GM21786 (cell line): ENCODE results near the gene ZAP70.
"Not testable (repeated sequence)": the region's sequence is repeated elsewhere in the genome, so short reads cannot be mapped to it uniquely, and the experiment has no call there.

ENCODE experiments used
- ATAC-seq: cut with Tn5 transposase; IDR thresholded peaks from one replicate; pipeline ENCODE4 v1.9.1; 2021; ENCODE audit not compliant: unreplicated experiment

Gene ZAP70

GRCh38 chr2:97697252-97698235 lies 15.8 kb upstream of the ZAP70 start:
- ATAC-seq, result peak; percentile 77

DNA sequence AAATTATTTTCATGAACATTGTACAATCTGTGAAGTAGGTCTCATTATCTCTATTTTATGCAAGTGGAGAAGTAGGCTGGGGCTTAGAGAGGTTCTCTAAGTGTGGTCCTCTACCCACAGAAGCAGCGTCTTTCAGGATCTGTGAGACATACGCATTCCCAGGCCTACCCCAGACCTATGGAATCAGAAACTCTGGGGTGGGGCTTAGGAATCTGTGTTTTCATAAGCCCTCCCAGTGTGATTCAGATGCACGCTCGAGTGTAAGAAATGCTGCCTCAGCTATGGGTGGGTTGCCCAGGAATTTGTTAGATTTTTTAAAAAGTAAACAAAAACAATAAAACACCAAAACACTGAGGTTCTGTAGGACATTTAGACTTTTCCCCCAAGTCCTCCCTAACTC lies 14.8 kb upstream of the ZAP70 start:
- ATAC-seq, result no peak

GRCh38 chr2:97699765-97700444 lies 13.5 kb upstream of the ZAP70 start:
- ATAC-seq, result no peak

DNA sequence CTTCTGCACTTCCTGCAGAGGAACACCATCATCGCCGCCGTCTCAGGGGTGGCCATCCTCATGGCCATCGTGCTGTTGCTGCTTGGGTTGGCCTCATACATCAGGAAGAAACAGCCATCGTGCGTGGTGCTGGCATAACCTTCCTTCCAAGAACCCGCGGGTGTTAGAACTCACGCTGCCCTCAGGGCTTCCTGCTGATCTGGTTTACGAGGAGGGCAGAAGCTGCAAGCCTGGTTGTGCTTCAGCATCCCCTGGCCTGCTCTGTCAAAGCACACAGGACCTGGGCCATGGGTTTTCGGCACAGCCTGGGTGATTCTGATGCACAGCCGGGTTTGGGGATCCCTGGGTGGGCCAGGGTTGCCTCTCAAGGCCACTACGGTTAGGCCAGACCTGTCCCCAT lies 12.2 kb upstream of the ZAP70 start:
- no peak for ATAC-seq

DNA sequence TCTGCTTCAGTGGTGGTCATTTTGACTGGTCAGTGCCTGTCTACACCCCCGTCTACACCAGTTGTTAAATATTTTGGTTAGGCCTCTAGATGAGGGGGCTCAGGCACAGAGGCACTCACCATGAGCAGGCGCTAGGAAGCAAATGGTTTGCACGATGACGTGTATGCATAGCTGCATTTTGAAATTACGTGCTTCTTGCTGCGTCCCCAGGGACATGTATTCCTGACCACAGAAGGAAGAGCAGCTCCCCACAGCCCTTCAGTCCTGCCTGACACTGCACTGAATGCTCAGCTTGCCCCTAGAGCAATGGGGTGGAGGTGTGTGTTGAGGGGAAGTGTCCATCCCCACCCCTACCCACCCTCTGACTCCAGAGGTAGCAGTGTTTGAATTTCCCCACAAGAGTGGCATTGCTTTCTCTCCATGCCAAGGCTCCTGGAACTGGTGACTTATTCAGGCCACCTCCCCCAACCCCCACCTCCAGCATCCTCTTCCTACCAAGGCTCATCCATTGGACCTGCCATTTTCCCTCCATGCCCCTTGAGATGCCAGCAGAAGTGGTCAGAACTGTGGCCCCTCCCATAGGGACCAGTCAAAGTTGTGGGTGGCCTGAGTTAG lies 11.4 kb upstream of the ZAP70 start:
- no peak for ATAC-seq

DNA sequence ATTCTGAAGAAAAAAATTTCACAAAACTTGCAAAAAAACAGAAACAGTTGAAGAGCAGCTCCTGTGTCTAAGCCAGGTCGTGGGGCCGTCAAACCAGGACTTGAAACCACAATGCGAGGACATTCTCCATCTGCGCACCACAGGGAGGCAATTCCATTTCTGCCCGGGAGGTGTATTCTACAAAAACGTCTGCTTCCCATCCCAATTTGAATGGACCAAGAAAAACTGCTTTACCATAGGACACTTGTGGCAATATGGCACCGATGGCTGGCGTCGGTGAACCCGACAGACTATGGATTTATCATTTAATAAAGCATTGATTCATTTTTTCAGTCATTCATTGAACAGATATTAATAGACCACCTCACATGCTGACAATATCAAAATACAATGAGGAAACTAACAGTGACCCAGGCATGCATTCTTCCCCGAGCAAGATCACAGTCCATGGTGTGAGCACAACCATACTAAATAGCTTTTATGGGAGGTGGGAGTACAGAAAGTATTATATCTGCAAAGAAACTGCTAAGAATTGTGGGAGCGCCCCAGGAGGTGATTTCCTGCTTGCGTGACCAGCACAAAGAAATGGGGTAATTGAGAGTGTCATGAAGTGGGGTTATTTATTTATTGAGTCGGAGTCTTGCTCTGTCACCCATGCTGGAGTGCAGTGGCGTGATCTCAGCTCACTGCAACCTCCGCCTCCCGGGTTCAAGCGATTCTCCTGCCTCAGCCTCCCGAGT lies 10.5 kb upstream of the ZAP70 start:
- no peak for ATAC-seq

DNA sequence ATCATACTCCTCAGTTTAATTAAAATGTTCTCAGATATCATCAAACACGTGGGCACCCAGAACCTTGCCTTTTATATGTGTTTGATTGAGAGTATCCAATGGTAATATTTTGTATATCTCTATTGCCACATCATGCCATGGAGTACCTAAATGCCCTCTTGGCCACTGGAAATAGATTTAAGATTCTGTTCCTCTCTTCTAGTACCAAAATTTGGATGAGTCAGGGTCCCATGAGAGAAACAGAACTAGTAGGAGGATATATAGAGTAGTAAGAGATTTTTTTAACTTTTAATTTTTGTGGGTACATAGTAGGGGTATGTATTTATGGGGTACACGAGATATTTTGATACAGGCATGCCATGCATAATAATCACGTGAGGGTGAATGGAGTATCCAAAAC lies 9.6 kb upstream of the ZAP70 start:
- ATAC-seq, result no peak

DNA sequence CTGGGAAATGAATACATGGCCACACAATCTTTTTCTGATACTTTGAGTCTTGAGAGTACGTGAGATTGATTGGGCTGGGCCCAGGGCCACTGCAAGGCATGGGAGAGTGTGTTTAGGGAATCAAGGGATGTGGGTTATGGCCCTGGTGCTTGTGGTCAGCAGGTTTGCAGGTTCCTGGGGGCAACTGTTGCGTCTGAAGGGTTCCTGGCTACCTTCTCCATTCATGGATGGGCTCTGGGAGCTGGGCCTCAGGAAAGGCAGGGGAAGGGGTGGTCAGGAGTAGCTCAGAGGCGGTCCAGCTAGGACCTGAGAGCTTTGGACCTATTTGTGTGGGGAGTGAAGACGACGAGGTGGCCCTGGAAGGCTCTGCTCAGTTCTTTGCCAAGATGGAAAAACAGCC lies 8.4 kb upstream of the ZAP70 start:
- ATAC-seq, result no peak

DNA sequence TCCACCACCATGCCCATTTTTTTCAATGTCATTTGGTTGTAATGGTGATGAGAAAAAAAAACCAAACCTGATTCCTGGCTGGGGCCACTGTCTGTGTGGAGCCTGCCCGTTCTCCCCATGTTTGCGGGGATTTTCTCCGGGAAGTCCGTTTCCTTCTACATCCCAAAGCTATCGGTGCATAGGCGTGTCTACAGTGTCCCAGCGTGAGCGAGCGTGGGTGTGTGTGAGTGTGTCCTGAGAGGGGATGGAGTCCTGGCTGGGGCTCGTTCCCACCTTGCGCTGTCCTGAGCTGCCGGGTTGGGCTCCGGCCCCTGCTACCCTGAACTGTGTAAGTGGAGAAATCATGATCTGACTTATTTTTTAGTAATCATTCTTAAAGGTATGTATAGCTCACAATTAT lies 7.3 kb upstream of the ZAP70 start:
- ATAC-seq, result no peak

GRCh38 chr2:97706708-97707345 lies 6.5 kb upstream of the ZAP70 start:
- ATAC-seq, result no peak

GRCh38 chr2:97707362-97708047 lies 5.9 kb upstream of the ZAP70 start:
- no peak for ATAC-seq

DNA sequence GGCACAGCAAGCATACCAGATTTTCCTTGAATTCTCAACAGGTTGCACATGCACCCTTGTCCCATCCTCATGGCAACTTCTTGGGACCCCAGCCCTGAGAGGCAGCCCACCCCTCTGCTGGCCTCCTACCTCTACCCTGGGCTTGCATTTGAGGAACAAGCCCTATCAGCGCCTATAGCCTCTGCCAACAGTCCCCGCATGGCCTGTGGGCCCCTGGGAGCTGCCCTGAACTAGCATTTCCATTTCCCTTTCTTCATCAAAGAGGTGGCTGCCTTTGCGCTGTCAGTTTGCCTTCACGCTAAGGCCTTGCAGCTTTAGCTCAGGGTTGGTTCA lies 5.4 kb upstream of the ZAP70 start:
- ATAC-seq, result no peak

GRCh38 chr2:97708608-97709007 lies 4.8 kb upstream of the ZAP70 start:
- ATAC-seq, result no peak

GRCh38 chr2:97711394-97711711 lies 2.0 kb upstream of the ZAP70 start:
- ATAC-seq, result no peak

GRCh38 chr2:97712175-97712574 lies 1.2 kb upstream of the ZAP70 start:
- ATAC-seq, result not testable (repeated sequence)

- no peak for ATAC-seq
Observed at GRCh38 chr2:97712693-97713295, 582 bp upstream of the ZAP70 start.

- ATAC-seq, result no peak
Observed at GRCh38 chr2:97714084-97714949, 941 bp downstream of the ZAP70 start.

DNA sequence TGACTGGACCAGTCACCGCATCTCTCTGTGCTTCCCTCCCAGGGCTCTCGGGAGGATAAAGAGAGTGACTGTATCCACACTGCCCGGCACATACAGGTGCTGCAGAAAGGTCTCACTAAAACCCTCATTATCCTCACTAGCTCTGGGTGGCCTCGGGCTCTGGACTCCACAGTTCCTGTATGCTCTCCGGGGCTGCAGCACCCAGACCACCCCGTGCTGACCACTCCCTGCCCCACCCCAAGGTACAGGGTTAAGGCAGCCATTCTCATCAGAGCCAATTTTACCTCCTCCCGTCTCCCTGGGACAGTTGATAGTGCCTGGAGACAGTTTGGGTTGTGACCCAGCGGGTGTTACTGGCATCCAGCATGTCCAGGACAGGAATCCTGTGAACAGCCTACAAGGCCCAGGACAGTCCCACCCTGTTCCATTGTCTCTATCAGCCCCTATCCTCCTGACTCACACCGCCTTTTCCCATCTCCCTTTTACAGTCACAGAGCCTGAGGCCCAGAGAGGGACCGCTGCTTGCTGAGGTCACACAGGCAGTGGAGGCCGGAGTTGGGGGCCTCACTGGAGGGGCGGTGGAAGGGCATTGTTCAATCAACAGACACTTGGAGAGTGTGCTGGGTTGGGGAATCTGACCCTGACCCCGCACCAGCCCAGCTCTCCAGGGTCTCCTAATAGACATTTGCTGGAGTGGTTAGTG lies 1.7 kb downstream of the ZAP70 start:
- ATAC-seq, result no peak
